GM18858 (cell line): ENCODE data around the gene ACHE.
"Not testable (repeated sequence)": the region's sequence is repeated elsewhere in the genome, so short reads cannot be mapped to it uniquely, and the experiment has no call there.

ENCODE experiments used
- ATAC-seq: cut with Tn5 transposase; IDR thresholded peaks from one replicate; pipeline ENCODE4 v1.9.1; 2021; ENCODE audit not compliant: unreplicated experiment

The ACHE gene

DNA sequence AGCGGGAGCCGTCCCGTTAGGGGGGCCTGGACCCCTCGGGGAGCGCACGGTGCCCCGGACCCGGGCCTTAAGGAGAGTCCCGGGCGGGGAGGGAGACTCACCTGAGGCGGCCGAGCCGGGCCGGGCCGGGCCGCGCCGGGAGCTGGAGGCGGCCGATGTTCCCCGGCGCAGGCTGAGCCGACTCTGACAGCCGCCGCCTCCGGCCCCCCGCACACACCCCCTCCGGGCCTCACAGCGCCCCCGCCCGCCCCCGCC lies at the start of gene ACHE:
Gene ACHE, minus strand, starts transcription at position 188 of the 255 bp plus-strand sequence. CDS start 1,656 bp downstream, outside the sequence.
- ATAC-seq = no peak

DNA sequence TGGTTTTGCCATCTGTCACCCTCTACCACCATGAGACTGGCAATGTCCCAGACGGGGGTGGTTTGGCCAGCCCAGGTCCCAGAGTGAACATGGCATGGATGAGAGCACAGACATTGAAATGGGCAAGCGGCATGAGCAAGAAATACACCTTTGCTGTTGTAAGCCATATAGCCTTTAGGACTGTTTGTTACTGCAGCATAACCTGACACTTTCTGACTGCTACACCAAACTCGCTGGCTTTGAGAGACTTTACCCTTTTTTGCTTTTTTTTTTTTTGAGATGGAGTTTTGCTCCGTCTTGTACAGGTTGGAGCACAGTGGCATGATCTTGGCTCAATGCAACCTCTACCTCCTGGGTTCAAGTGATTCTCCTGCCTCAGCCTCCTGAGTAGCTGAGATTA lies 48.5 kb upstream of the ACHE start:
- no peak for ATAC-seq

DNA sequence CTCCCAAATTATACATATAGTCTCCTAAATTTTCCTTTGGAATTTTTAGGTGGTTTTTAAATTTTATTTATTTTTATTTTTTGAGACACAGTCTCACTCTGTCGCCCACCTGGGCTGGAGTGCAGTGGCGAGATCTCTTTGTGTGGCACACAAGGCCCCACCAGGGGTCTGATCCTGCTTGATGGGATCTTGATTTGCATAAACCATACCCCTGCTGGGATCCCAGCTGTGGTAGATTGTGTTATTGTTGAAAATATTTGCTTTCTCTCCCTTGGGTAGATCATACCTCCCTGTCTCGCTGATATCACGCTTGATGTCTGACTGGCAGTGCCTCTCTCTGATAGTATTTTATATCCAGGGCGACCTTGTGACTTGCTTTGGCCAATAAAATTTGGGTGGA lies 48.0 kb upstream of the ACHE start:
- no peak for ATAC-seq

DNA sequence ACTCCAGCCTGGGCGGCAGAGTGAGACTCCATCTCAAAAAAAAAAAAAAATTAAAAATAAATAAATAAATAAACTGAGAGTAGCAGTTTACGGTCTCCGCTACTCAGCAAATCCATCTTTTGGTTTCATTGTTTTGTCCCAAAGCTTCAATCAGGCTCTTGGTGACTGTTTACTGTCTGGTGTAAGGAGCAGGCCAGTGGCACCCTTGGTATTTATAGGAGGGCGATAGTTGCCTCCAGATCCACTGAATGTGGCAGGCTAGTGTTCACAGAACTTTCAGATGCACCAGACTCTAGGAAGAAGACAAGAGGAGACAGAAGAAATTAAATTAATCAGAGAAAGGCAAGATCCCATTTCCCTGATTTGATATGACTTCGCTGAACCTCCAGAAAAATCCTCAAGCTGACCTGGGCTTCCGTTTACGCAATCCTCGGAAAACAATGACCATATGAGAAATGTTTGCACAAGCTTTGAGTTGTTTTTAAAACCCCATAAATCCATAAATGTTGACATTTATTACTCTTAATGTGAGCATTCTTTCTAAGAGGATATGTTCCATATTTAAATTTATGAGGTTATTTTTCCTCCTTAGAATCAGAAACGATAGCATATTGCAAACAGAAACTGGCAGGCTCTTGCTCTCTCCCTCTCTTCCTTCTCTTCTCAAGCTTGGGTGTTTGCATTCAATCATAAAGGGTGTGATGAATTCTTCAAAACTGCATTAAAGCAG lies 46.5 kb upstream of the ACHE start:
- ATAC-seq = no peak

DNA sequence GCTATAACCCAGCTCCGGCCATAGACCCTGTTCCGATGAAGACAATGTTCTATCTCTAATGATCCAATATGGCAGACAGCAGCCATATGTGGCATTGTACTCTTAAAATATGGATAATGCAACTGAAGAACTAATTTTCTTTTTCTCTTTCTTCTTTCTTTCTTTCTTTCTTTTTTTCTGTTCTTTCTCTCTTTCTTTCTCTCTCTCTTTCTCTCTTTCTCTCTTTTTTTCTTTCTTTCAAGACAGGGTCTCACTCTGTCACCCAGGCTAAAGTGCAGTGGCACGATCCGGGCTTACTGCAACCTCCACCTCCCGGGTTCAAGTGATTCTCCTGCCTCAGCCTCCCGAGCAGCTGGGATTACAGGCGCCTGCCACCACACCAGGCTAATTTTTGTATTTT lies 40.5 kb upstream of the ACHE start:
- not testable (repeated sequence) for ATAC-seq

DNA sequence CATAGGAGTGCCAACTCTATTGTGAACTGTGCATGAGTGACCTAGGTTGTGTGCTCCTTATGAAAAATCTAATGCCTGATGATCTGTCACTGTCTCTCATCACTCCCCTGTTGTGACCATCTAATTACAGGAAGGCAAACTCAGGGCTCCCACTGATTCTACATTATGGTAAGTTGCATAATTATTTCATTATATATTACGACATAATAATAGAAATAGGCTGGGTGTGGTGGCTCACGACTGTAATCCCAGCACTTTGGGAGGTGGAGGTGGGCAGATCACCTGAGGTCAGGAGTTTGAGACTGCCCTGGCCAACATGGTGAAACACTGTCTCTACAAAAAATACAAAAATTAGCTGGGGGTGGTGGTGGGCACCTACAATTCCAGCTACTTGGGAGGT lies 39.7 kb upstream of the ACHE start:
- ATAC-seq = not testable (repeated sequence)

DNA sequence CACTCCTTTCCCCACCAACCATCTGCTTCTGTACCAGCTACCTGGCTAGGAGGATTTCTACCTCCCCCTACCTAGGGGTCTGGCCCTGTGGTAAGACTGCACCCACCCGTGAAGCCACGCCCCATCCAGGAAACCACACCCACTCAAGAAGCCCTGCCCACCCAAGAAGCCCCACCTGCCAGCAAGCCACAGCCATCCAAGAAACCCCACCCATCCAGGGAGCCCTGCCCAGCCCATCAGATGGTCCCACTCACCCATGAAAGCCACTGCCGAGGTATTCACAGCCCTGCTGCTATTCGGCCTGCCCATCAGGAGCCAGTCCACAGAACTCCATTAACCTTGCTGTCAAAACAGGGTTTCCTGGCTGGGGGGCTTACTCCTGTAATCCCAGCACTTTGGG lies 38.0 kb upstream of the ACHE start:
- no peak for ATAC-seq

DNA sequence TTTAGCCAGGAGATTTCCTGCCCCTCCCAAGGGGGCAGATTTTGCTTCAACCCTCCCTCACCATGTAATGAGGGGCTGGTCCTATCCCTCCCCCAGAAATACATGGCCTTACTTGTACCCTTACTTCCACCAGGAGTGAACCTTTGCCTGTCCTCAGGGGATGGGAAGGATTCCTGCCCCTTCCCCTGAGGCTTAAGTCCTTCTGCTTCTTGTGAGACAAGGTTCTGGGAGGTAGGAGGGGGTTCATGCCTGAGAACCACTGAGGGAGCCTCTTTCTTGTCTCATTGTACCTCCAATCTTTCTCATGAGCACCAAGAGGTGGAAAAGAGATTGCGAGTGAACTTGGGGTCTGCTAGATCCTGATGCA lies 34.1 kb upstream of the ACHE start:
- ATAC-seq = no peak

DNA sequence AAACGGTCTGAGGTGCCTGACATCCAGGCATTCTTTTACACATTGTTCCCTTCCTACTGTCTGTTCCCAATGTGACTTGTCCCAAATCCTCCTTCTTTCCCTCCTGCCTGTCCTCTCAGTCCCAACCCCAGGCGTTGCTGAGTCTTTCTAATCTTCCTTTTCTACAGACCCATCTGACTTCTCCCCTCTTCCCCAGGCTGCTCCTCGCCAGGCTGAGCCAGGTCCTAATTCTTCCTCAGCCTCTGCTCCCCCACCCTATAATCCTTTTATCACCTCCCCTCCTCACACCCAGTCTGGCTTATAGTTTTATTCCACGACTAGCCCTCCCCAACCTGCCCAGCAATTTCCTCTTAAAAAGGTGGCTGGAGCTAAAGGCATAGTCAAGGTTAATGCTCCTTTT lies 27.9 kb upstream of the ACHE start:
- ATAC-seq = not testable (repeated sequence)

DNA sequence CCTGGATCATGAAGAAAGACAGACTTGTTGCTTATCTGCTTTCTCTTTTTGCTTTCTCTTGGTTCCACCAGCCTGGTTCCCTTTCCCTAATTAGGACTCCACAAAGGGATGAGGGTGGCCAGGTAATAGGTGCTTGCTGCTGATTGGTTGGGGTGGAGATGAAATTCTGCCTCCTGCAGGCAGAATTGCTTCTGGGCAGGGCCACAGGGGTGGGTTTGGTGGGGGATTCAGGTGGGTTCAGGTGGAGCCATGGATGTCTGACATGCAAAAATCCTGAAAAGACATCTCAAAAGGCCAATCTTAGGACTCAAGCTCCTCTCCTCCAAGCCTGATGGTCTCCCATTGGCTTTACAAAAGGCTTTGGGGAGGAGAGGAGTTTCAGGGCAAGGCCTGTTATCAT lies 25.4 kb upstream of the ACHE start:
- no peak for ATAC-seq

DNA sequence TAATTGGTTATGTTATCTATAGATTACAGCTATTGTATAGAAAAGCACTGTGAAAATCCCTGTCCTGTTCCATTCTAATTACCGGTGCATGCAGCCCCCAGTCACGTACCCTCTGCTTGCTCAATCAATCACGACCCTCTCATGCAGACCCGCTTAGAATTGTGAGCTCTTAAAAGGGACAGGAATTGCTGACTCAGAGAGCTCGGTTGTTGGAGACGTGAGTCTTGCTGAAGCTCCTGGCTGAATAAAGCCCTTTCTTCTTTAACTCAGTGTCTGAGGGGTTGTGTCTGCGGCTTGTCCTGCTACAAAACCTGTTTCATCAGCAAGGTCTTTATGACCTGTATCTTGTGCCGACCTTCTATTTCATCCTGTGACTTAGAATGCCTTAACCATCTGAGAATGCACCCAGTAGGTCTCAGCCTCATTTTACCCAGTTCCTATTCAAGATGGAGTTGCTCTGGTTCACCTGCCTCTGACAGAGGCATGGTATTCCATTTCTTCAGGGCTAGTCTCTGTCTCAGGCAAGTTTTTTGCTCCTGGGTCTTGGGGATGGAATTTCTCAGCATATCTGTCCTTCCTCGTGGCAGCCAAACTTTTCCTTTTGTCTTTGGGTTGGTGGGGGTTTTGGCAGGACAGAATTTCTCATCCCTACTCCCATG lies 24.2 kb upstream of the ACHE start:
- not testable (repeated sequence) for ATAC-seq

DNA sequence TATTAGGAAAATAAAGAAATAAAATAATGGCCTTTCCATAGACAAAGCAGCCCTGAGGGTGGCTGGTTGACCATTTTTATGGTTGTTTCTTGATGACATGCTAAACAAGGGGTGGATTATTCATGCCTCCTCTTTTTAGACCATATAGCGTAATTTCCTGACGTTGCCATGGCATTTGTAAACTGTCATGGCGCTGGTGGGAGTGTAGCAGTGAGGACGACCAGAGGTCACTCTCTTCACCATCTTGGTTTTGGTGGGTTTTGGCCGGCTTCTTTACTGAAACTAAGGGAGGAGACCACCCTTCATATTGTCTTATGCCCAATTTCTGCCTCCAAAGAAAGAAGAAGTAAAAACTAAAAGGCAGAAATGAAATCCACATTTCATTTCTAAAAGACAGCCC lies 23.6 kb upstream of the ACHE start:
- not testable (repeated sequence) for ATAC-seq

DNA sequence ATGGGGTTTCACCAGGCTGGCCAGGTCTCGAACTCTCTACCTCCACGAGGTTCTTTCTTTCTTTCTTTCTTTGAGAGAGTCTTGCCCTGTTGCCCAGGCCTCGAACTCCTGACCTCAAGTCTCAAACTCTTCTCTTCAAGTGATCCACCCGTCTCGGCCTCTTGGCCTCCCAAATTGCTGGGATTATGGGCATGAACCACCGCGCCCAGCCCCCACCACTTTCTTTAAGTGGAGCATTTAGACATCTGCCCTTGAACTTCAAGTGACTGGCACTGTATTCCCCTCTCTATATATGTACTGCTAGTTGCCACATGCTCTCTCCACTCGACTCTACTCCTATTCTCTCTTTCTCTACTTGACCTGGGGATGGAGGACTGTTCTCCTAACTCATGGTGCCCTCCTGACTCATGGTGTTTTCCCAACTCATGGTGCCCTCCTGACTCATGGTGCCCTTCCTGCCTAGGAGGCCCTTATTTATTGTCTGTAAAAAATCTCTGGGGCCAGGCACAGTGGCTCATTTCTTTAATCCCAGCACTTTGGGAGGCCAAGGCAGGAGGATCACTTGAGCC lies 19.3 kb upstream of the ACHE start:
- ATAC-seq = no peak

DNA sequence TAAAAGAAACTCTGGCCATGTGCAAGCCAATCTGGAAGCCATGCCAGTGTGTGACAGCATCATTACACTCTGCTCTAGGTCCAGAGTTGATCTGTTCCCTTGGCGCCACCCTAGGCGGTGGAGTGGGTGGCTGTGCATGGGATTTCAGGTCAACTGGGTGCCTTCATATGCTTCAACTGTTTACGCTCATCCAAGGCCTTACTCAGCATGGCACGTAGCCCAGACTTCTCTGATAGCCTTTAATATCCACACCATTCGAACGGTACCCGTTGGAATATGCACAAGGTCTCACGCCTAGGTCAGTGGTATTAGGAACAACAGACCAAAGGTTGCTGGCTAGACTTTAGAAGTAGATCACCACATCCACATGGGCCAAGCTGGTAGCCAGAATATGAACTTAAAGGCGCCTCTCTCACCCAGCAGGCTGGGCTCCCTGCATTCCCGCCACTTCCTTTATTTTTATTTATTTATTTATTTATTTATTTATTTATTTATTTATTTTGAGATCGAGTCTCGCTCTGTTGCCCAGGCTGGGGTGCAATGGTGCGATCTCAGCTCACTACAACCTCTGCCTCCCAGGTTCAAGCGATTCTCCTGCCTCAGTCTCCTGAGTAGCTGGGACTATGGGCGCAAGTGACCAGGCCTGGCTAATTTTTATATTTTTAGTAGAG lies 18.7 kb upstream of the ACHE start:
- no peak for ATAC-seq

DNA sequence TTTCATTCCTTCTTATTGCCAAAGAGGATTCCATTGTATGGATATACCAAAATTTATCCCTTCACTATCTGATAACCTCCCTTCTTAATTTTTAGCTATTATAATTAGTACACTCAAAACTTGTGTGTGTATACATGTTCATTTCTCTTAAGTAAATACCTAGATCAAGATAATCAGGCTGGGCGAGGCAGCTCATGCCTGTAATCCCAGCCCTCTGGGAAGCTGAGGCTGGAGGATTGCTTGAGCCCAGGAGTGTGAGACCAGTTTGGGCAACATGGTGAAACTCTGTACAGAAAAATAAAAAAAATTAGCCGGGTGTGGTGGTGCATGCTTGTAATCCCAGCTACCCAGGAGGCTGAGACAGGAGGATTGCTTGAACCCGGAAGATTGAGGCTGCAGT lies 15.8 kb upstream of the ACHE start:
- ATAC-seq = no peak

DNA sequence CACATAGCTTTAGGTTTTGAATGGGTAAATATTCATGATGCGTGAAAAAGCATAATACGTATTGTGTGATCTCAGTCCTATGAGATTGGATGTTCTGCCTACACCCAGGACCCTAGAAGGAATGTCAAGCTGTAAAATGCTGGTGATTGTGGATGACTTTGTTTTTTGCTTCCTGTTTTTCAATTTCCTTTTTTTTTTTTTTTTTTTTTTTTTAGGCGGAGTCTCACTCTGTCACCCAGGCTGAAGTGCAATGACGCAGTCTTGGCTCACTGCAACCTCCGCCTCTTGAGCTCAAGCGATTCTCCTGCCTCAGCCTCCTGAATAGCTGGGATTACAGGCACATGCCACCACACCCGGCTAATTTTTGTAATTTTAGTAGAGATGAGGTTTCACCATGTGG lies 14.8 kb upstream of the ACHE start:
- ATAC-seq = not testable (repeated sequence)

DNA sequence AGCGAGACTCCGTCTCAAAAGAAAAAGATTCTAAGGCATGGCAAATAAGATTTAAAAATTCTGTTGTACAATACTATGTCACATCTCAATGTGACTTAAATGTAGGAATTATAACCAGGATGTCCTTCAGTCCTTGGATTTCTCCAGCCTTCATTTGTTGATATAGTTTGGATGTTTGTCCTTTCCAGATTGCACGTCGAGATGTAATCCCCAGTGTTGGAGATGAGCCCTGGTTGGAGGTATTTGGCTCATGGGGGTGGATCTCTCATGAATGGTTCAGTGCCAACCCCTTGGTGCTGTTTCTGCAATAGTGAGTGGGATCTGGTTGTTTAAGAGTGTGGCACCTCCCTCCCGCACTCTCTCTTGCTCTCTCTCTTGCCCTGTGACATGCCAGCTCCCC lies 12.8 kb upstream of the ACHE start:
- no peak for ATAC-seq

DNA sequence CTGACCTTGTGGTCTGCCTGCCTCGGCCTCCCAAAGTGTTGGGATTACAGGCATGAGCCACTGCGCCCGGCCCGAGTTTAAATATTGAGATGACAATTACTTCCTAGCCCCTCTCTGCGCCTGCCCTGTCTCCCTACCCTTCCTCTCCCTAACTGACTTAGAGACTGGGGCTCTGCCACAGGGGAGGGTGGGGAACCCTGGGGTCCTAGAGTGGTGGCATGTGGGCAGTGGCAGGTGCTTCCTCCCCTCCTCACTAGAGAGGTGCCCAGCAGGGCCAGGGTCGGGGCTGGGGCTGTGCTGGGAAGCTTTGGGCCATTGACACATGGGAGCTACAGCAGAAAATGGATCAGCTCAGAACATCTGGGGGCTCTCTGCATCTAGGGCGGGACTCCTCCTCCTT lies 7.0 kb upstream of the ACHE start:
- no peak for ATAC-seq

DNA sequence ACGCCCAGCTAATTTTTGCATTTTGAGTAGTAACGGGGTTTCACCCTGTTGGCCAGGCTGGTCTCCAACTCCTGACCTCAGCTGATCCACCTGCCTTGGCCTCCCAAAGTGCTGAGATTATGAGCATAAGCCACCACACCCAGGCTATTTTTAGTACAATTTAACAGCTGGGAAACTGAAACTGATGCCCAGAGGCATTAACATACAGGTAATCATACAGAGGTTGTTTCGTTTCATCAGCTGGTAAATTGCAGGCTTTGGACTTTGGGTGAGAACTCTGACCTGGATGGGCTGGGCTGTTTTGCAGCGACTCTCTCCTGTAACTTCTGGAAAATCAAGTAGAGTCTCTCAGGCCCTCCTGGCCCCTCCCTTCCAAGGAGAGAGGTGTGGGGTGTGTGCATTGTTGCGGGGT lies 6.2 kb upstream of the ACHE start:
- no peak for ATAC-seq

DNA sequence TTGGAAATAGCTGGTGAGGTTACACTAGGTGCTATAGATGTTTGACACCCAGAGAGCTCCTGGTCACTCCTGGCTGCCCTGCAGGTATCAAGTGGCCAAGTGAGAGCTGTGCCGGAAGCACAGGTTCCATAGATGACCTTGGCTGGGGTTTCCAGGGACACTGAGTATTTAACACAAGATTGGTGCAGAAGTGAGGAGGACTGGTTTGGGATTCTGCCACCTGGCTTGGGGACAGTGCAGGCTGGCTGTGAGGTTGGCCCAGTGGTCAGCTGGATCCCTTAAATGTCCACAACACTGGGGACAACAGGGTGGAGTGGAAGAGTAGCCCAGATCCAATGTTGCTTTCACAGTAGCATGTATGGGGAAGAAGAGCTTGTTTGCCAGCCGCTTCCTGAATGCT lies 5.3 kb upstream of the ACHE start:
- ATAC-seq = no peak

DNA sequence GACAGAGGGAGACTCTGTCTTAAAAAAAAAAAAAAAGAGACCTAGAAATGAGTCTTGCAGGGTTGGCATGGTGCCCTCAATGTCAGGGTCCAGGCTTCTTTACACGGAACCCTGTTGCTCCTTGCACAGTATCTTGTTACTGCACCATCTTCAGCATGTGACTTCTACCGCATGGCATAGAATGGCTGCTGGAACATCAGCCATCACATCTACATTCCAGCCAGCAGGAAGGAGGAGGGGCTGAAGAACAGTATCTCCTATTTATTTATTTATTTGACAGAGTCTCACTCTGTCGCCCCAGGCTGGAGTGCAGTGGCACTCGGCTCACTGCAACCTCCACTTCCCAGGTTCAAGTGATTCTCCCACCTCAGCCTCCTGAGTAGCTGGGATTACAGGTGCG lies 3.7 kb upstream of the ACHE start:
- no peak for ATAC-seq

DNA sequence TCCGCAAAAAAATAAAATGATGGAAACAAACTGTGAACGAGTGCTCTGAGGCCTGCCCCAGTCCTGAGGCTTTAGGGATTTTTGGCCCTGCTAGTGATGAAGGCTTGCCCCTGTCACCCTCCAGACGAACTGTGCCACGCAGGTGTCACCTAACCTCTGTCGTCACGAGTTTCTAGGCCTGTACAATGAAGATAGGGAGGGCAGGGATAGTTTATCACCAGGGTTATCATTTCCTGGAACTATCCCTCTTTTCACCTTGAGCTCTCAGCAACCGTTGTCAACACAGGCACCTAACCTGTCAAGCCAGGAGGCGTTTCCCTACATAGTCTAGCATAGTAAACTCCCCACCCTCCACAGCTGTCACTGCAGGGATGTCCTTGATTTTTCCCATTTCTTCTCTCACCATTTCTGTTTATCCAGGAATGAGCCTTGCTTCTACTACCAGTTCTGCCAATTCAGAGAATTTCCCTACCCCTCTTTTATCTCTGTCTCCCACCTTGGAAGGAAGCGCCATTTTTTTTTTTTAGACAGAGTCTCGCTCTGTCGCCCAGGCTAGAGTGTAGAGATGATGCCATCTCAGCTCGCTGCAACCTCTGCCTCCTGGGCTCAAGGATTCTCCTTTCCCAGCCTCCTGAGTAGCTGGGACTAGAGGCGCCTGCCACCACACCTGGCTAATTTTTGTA lies 2.2 kb upstream of the ACHE start:
- no peak for ATAC-seq
